Caco-2 (cell line): ENCODE data around the gene TRPV4. TPM values are rescaled to one million over a fixed set of nuclear protein-coding genes. Genes with fewer than 3 reads are reported as not detected.
A peak's percentile ranks its signal among the peaks of the same experiment; 100 is the strongest.

Source experiments
- BruUV-seq: library from RNA; stranded (reverse); fragments of 400-500 nt; replicated peaks from 2 replicates; lab custom pipeline; 2021; lab: Mats Ljungman, UMichigan
- CTCF ChIA-PET: fragments of 300-600 bp; sonication (Branson Sonifier 250); formaldehyde crosslinking; loops from one replicate; lab custom pipeline; 2022; ENCODE audit warnings: antibody characterized with exemption; lab: Charles Lee
- POLR2A ChIA-PET: fragments of 300-600 bp; sonication (Branson Sonifier 250); formaldehyde crosslinking; loops from one replicate; lab custom pipeline; 2022; ENCODE audit warnings: antibody characterized with exemption; lab: Charles Lee
- DNase-seq, 2 experiments: peaks; one replicate each; pipeline versions ENCODE4 v3.0.0 to v3.0.0-alpha.2; 2020 to 2022
- H3K27me3 ChIP-seq: replicated peaks from 2 replicates; pipeline ENCODE4 v1.6.0; 2011; ENCODE audit warnings: low read length; ENCODE audit not compliant: control insufficient read depth, insufficient read depth
- H3K36me3 ChIP-seq: 2 replicates; pipeline ENCODE4 v1.5.1; 2011; ENCODE audit warnings: low read length; ENCODE audit not compliant: control insufficient read depth, insufficient read depth
- H3K4me1 ChIP-seq: fragments of 250-450 bp; sonication (Bioruptor Pico); 2 replicates; pipeline ENCODE4 v1.5.1; 2020; ENCODE audit warnings: mild to moderate bottlenecking
- H3K4me3 ChIP-seq: 2 replicates; pipeline ENCODE4 v1.5.1; 2011; ENCODE audit warnings: low read depth, mild to moderate bottlenecking, control low read depth, low read length
- H3K9me3 ChIP-seq: fragments of 250-450 bp; sonication (Bioruptor Pico); 2 replicates; pipeline ENCODE4 v1.5.1; 2020; ENCODE audit warnings: mild to moderate bottlenecking, moderate library complexity
- H3K27ac Mint-ChIP-seq: one replicate; pipeline ENCODE4 v1.8.0; 2022; ENCODE audit warnings: mixed read lengths; ENCODE audit not compliant: unreplicated experiment
- H3K27me3 Mint-ChIP-seq: one replicate; pipeline ENCODE4 v1.8.0; 2022; ENCODE audit warnings: mixed read lengths; ENCODE audit not compliant: insufficient read depth, unreplicated experiment
- H3K36me3 Mint-ChIP-seq: one replicate; pipeline ENCODE4 v1.8.0; 2022; ENCODE audit warnings: mild to moderate bottlenecking, mixed read lengths; ENCODE audit not compliant: insufficient read depth, unreplicated experiment
- H3K4me1 Mint-ChIP-seq: one replicate; pipeline ENCODE4 v1.8.0; 2022; ENCODE audit warnings: low read depth, mixed read lengths; ENCODE audit not compliant: unreplicated experiment
- H3K4me3 Mint-ChIP-seq: one replicate; pipeline ENCODE4 v1.8.0; 2022; ENCODE audit warnings: mild to moderate bottlenecking, moderate library complexity, mixed read lengths; ENCODE audit not compliant: unreplicated experiment
- H3K9me3 Mint-ChIP-seq: one replicate; pipeline ENCODE4 v1.8.0; 2022; ENCODE audit warnings: mixed read lengths; ENCODE audit not compliant: unreplicated experiment
- CTCF ChIP-seq, 2 experiments: fragments of 200-600 bp in 1 of 2; IDR thresholded peaks; 1 replicate in 1 of 2; 2 replicates in 1 of 2; pipeline versions ENCODE4 v1.5.1 to v1.8.0; 2011 to 2022; ENCODE audit warnings: antibody characterized with exemption in 1 of 2, control low read depth in 1 of 2, inconsistent platforms in 1 of 2, low read depth in 1 of 2, low read length in 1 of 2, mild to moderate bottlenecking in 1 of 2, moderate library complexity in 1 of 2; ENCODE audit not compliant: insufficient read depth in 1 of 2, severe bottlenecking in 1 of 2, unreplicated experiment in 1 of 2
- intact Hi-C: fragments of 100-400 bp; cut with micrococcal nuclease; formaldehyde crosslinking; loops from one replicate; pipeline ENCODE4 v1.10.0; 2022; ENCODE audit not compliant: unreplicated experiment
- total RNA-seq: library from RNA; stranded (reverse); gene quantifications from 2 replicates; pipeline ENCODE4 v1.2.3, GENCODE V29; 2022

Gene TRPV4
- total RNA-seq, 1 experiment from 2014 or later = not detected

- Mint-ChIP-seq H3K4me1 (peaks cover 41% of the 10 kb centered on the region), H3K4me3 (no peak overlapping the region), H3K36me3 (no peaks in the 10 kb centered on the region), H3K9me3 (no peaks in the 10 kb centered on the region), H3K27me3 (no peaks in the 10 kb centered on the region), H3K27ac (peak overlapping the region; percentile 43)
- DNase-seq = peak in 1 of 2 experiments; percentile 20
- Histone ChIP-seq H3K36me3 (no peaks in the 10 kb centered on the region), H3K9me3 (no peaks in the 10 kb centered on the region), H3K4me1 (peaks cover 79% of the 10 kb centered on the region), H3K27me3 (no peaks in the 10 kb centered on the region), H3K4me3 (no peak overlapping the region)
- POLR2A ChIA-PET = interaction anchor here (0.5 to 1.2 kb wide), 2 partner anchors 16 to 165 kb away, joined by 3 read pairs; partner anchors contain the start of genes MMAB and MVK
- intact Hi-C loops = no loop called here
- no peak for TF ChIP-seq CTCF (IDR thresholded peaks at IDR 0.05; ENCODE audit: insufficient read depth in 1 of 2, low read depth in 1 of 2, low read length in 1 of 2, severe bottlenecking in 1 of 2, unreplicated experiment in 1 of 2)
- no TSS peak for BruUV-seq
- CTCF ChIA-PET = interaction anchor here (1.5 kb wide), 1 partner anchor 36 kb away, joined by 4 read pairs; no protein-coding TSS in a partner anchor
Observed at GRCh38 chr12:109738878-109739665, 94.1 kb downstream of the TRPV4 start.

GRCh38 chr12:109738209-109738608 is 95.0 kb downstream of the TRPV4 start:
- Histone ChIP-seq H3K27me3 (no peaks in the 10 kb centered on the region), H3K9me3 (no peaks in the 10 kb centered on the region), H3K4me1 (peaks cover 78% of the 10 kb centered on the region), H3K36me3 (no peaks in the 10 kb centered on the region), H3K4me3 (no peak overlapping the region)
- ChIA-PET POLR2A (interaction anchor here (0.9 kb wide), 1 partner anchor 36 kb away, joined by 3 read pairs; no protein-coding TSS in a partner anchor), CTCF (interaction anchor here (1.1 kb wide), 2 partner anchors 19 to 35 kb away, joined by 3 to 4 read pairs; no protein-coding TSS in a partner anchor)
- peak overlapping the region; percentile 91 for H3K27ac Mint-ChIP-seq
- H3K36me3 Mint-ChIP-seq = no peaks in the 10 kb centered on the region
- H3K27me3 Mint-ChIP-seq = no peaks in the 10 kb centered on the region
- H3K9me3 Mint-ChIP-seq = no peaks in the 10 kb centered on the region
- TF ChIP-seq CTCF (IDR thresholded peaks at IDR 0.05; ENCODE audit: insufficient read depth in 1 of 2, low read depth in 1 of 2, low read length in 1 of 2, severe bottlenecking in 1 of 2, unreplicated experiment in 1 of 2) = no peak
- TSS peak; percentile 24 for BruUV-seq
- peak in 1 of 2 experiments; percentile 17 for DNase-seq
- H3K4me3 Mint-ChIP-seq = peak overlapping the region; percentile 63
- H3K4me1 Mint-ChIP-seq = peaks cover 41% of the 10 kb centered on the region
- intact Hi-C loops = no loop called here

GRCh38 chr12:109737631-109738030 is 95.6 kb downstream of the TRPV4 start:
- intact Hi-C loops = loop anchor here (2.0 kb wide), 1 partner anchor 15 kb away; no protein-coding TSS in a partner anchor
- Histone ChIP-seq H3K4me1 (peaks cover 72% of the 10 kb centered on the region), H3K27me3 (no peaks in the 10 kb centered on the region), H3K9me3 (no peaks in the 10 kb centered on the region), H3K36me3 (no peaks in the 10 kb centered on the region), H3K4me3 (no peak overlapping the region)
- BruUV-seq = no TSS peak
- peak; percentile 79 to 87 for DNase-seq
- TF ChIP-seq CTCF (IDR thresholded peaks at IDR 0.05; ENCODE audit: insufficient read depth in 1 of 2, low read depth in 1 of 2, low read length in 1 of 2, severe bottlenecking in 1 of 2, unreplicated experiment in 1 of 2) = no peak
- H3K27me3 Mint-ChIP-seq = no peaks in the 10 kb centered on the region
- H3K4me1 Mint-ChIP-seq = peaks cover 41% of the 10 kb centered on the region
- H3K36me3 Mint-ChIP-seq = no peaks in the 10 kb centered on the region
- no peaks in the 10 kb centered on the region for H3K9me3 Mint-ChIP-seq
- H3K27ac Mint-ChIP-seq = peak overlapping the region; percentile 91
- peak overlapping the region; percentile 63 for H3K4me3 Mint-ChIP-seq
- ChIA-PET CTCF (interaction anchor here (0.7 to 1.1 kb wide), 5 partner anchors 18 to 150 kb away, joined by 3 to 6 read pairs (median 4); no protein-coding TSS in a partner anchor), POLR2A (interaction anchor here (0.9 kb wide), 1 partner anchor 37 kb away, joined by 3 read pairs; no protein-coding TSS in a partner anchor)
